Hepatocyte (in vitro differentiated cells): ENCODE measurements around the gene PPM1L. TPM values are rescaled to one million over a fixed set of nuclear protein-coding genes. Genes with fewer than 3 reads are reported as not detected.

Experiments
- DNase-seq: peaks from one replicate; pipeline ENCODE4 v3.0.0-alpha.2; 2016; ENCODE audit warnings: low spot score
- H2AFZ ChIP-seq: fragments of 200-600 bp; sonication (generic); 2 replicates; pipeline ENCODE4 v1.6.0; 2016; ENCODE audit warnings: antibody characterized with exemption, mild to moderate bottlenecking
- H3K27ac ChIP-seq: fragments of 200-600 bp; sonication (generic); 2 replicates; pipeline ENCODE4 v1.5.1; 2016; ENCODE audit warnings: mild to moderate bottlenecking
- H3K27me3 ChIP-seq: fragments of 200-600 bp; sonication (generic); 2 replicates; pipeline ENCODE4 v1.6.1; 2016
- H3K36me3 ChIP-seq: fragments of 200-600 bp; sonication (generic); replicated peaks from 2 replicates; pipeline ENCODE4 v1.5.1; 2016; ENCODE audit warnings: low read depth; ENCODE audit not compliant: insufficient read depth
- H3K4me1 ChIP-seq: fragments of 200-600 bp; sonication (generic); 2 replicates; pipeline ENCODE4 v1.5.1; 2016; ENCODE audit warnings: mild to moderate bottlenecking, moderate library complexity; ENCODE audit not compliant: insufficient read depth
- H3K4me2 ChIP-seq: fragments of 200-600 bp; sonication (generic); 2 replicates; pipeline ENCODE4 v1.6.0; 2016
- H3K4me3 ChIP-seq: fragments of 200-600 bp; sonication (generic); 2 replicates; pipeline ENCODE4 v1.5.1; 2016; ENCODE audit warnings: mild to moderate bottlenecking
- H3K79me2 ChIP-seq: fragments of 200-600 bp; sonication (generic); 2 replicates; pipeline ENCODE4 v1.6.0; 2017; ENCODE audit warnings: mild to moderate bottlenecking
- H3K9me2 ChIP-seq: fragments of 200-600 bp; sonication (generic); replicated peaks from 2 replicates; pipeline ENCODE4 v1.6.0; 2017; ENCODE audit warnings: mild to moderate bottlenecking; ENCODE audit not compliant: insufficient read depth
- H3K9me3 ChIP-seq: fragments of 200-600 bp; sonication (generic); 2 replicates; pipeline ENCODE4 v1.5.1; 2016; ENCODE audit warnings: low read depth, mild to moderate bottlenecking
- H4K20me1 ChIP-seq: fragments of 200-600 bp; sonication (generic); 2 replicates; pipeline ENCODE4 v1.6.0; 2016; ENCODE audit warnings: mild to moderate bottlenecking; ENCODE audit not compliant: insufficient read depth, poor library complexity, severe bottlenecking
- CTCF ChIP-seq: fragments of 200-600 bp; sonication (generic); IDR thresholded peaks from 2 replicates; pipeline ENCODE4 v1.5.1; 2016; ENCODE audit warnings: antibody characterized with exemption, mild to moderate bottlenecking; ENCODE audit not compliant: poor library complexity
- EZH2 ChIP-seq: fragments of 200-600 bp; sonication (generic); IDR thresholded peaks from 2 replicates; pipeline ENCODE4 v1.6.1; 2016; ENCODE audit warnings: antibody characterized with exemption, mild to moderate bottlenecking, borderline replicate concordance
- EZH2phosphoT487 ChIP-seq: fragments of 200-600 bp; sonication (generic); IDR thresholded peaks from one replicate; pipeline ENCODE4 v1.6.1; 2018; ENCODE audit warnings: antibody characterized with exemption, mild to moderate bottlenecking, low read depth, moderate library complexity; ENCODE audit not compliant: unreplicated experiment, severe bottlenecking
- WGBS: methylation state at CpG from one replicate; pipeline ENCODE4 v1.1.6; 2016; ENCODE audit warnings: low lambda C conversion rate; ENCODE audit errors: missing lambda C conversion rate; 5-methylcytosine and 5-hydroxymethylcytosine counted together
- polyA plus RNA-seq: library from polyadenylated mRNA; unstranded; fragments of >200 nt; fragmentation: Nextera tagmentation; extraction: Ambion mirVana; gene quantifications from 2 replicates; pipeline ENCODE4 v1.2.1, GENCODE V29; 2016
- total RNA-seq: library from RNA; depleted of rRNA; stranded (reverse); fragments of >200 nt; gene quantifications from 2 replicates; pipeline ENCODE4 v1.2.3, GENCODE V29; 2014

The PPM1L gene
- total and polyA plus RNA-seq, 2 experiments from 2014 or later: 5.1 to 13.1 TPM

GRCh38 chr3:161108840-161109239, 352.8 kb downstream of the PPM1L start:
- H3K79me2 ChIP-seq: no peaks in the 10 kb centered on the region
- no peaks in the 10 kb centered on the region for H3K4me1 ChIP-seq
- no peaks in the 10 kb centered on the region for H4K20me1 ChIP-seq
- H3K4me2 ChIP-seq: no peak overlapping the region
- H3K9me3 ChIP-seq: no peaks in the 10 kb centered on the region
- 85% methylated on average over 1 of the region's 1 CpG for WGBS
- no peak for DNase-seq
- TF ChIP-seq EZH2phosphoT487: no peak
- no peak for TF ChIP-seq CTCF
- no peak for TF ChIP-seq EZH2
- H3K27ac ChIP-seq: no peak overlapping the region
- H2AFZ ChIP-seq: no peak overlapping the region
- H3K4me3 ChIP-seq: no peak overlapping the region
- H3K27me3 ChIP-seq: no peaks in the 10 kb centered on the region
- H3K9me2 ChIP-seq: no peaks in the 10 kb centered on the region
- H3K36me3 ChIP-seq: no peaks in the 10 kb centered on the region

GRCh38 chr3:161117646-161118045, 361.6 kb downstream of the PPM1L start:
- Histone ChIP-seq H2AFZ (no peak overlapping the region), H3K4me2 (no peak overlapping the region), H3K9me3 (peaks cover 6% of the 10 kb centered on the region), H3K79me2 (no peaks in the 10 kb centered on the region), H3K27me3 (no peaks in the 10 kb centered on the region), H3K27ac (no peak overlapping the region), H3K4me1 (no peaks in the 10 kb centered on the region), H3K9me2 (no peaks in the 10 kb centered on the region), H3K4me3 (no peak overlapping the region), H3K36me3 (no peaks in the 10 kb centered on the region), H4K20me1 (no peaks in the 10 kb centered on the region)
- WGBS: 89% methylated on average over 3 of the region's 3 CpGs
- TF ChIP-seq EZH2phosphoT487 (no peak), CTCF (no peak), EZH2 (no peak)
- no peak for DNase-seq

- no peaks in the 10 kb centered on the region for H3K9me2 ChIP-seq
- no peaks in the 10 kb centered on the region for H4K20me1 ChIP-seq
- H3K4me2 ChIP-seq: no peak overlapping the region
- H3K27ac ChIP-seq: no peak overlapping the region
- H3K27me3 ChIP-seq: no peaks in the 10 kb centered on the region
- DNase-seq: no peak
- no peaks in the 10 kb centered on the region for H3K79me2 ChIP-seq
- no peak overlapping the region for H2AFZ ChIP-seq
- H3K4me3 ChIP-seq: no peak overlapping the region
- TF ChIP-seq EZH2phosphoT487: no peak
- no peak for TF ChIP-seq EZH2
- TF ChIP-seq CTCF: no peak
- H3K4me1 ChIP-seq: no peaks in the 10 kb centered on the region
- H3K9me3 ChIP-seq: peaks cover 8% of the 10 kb centered on the region
- H3K36me3 ChIP-seq: no peaks in the 10 kb centered on the region
- 85% methylated on average over 2 of the region's 2 CpGs for WGBS
Observed at GRCh38 chr3:161126495-161126894, 370.5 kb downstream of the PPM1L start.

Other genes starting within 250 kb of the PPM1L start
- gene KPNA4, start 190.7 kb upstream of the PPM1L start, total RNA-seq: 22.3 and 26.6 TPM in 2 replicates
- gene KPNA4, start 190.7 kb upstream of the PPM1L start, polyA plus RNA-seq: 6.8 and 13.0 TPM in 2 replicates
- 6.4 and 13.2 TPM in 2 replicates for gene ARL14, start 79.1 kb upstream of the PPM1L start, total RNA-seq
- gene ARL14, start 79.1 kb upstream of the PPM1L start, polyA plus RNA-seq: 9.2 and 11.5 TPM in 2 replicates